Measurements from ENCODE around the gene RAP2A.
A peak's percentile ranks its signal among the peaks of the same experiment; 100 is the strongest.

RAP2A gene

GRCh38 chr13:97403893-97404750 lies 29.8 kb upstream of the RAP2A start:
- H3K4me3 ChIP-seq (ENCODE audit: low read length), result no peak overlapping the region
- DNase-seq (ENCODE audit: low read depth), result no peak
- TF ChIP-seq, protein P1, sequence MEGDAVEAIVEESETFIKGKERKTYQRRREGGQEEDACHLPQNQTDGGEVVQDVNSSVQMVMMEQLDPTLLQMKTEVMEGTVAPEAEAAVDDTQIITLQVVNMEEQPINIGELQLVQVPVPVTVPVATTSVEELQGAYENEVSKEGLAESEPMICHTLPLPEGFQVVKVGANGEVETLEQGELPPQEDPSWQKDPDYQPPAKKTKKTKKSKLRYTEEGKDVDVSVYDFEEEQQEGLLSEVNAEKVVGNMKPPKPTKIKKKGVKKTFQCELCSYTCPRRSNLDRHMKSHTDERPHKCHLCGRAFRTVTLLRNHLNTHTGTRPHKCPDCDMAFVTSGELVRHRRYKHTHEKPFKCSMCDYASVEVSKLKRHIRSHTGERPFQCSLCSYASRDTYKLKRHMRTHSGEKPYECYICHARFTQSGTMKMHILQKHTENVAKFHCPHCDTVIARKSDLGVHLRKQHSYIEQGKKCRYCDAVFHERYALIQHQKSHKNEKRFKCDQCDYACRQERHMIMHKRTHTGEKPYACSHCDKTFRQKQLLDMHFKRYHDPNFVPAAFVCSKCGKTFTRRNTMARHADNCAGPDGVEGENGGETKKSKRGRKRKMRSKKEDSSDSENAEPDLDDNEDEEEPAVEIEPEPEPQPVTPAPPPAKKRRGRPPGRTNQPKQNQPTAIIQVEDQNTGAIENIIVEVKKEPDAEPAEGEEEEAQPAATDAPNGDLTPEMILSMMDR (conservative IDR thresholded peaks at IDR 0.05; ENCODE audit: low read length), result no peak

- H3K4me3 ChIP-seq (ENCODE audit: low read length), result no peak overlapping the region
- no peak for DNase-seq (ENCODE audit: low read depth)
- TF ChIP-seq, protein P1 (conservative IDR thresholded peaks at IDR 0.05; ENCODE audit: low read length), result no peak
Observed at GRCh38 chr13:97407540-97407939, 26.4 kb upstream of the RAP2A start.

DNA sequence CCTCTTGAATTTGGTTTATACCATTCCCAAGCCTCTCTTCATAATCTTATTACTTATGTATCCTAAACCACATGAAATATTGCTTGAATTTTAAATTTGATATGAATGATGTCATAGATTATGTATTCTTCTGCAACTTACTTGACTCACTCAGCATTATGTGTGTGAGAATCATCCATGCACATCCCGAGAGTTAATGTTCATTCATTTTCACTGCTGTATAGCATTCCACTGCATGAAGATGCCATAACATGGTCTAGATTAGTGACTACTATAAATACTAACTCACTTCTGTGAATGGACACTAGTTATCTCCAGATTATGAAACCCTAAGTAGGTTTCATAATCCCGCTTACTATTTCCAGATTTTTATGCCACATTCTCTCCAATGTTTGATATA lies 25.0 kb upstream of the RAP2A start:
- TF ChIP-seq, protein P1 (conservative IDR thresholded peaks at IDR 0.05; ENCODE audit: low read length), result no peak
- H3K4me3 ChIP-seq (ENCODE audit: low read length), result no peak overlapping the region
- DNase-seq (ENCODE audit: low read depth), result no peak

DNA sequence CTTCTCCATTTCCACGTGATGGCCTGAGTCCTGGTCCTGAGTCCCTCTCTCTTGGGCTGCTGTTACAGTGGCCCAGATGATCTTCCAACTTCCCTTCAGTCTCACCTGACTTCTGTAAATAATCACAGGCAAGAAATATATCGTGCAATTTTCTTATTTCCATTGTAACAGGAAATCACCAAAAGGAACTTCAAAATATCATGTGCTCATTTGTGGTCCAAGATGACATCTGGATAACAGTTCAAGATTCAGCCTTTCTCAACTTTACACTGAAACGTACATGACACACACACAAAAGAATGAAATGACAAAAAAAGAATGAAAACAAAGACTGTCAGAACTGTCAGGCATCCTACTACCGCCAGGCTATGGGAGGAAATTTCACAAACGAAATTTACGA lies 22.0 kb upstream of the RAP2A start:
- no peak overlapping the region for H3K4me3 ChIP-seq (ENCODE audit: low read length)
- peak; percentile 90 for DNase-seq (ENCODE audit: low read depth)
- TF ChIP-seq, protein P1 (conservative IDR thresholded peaks at IDR 0.05; ENCODE audit: low read length), result peak; percentile 30

DNA sequence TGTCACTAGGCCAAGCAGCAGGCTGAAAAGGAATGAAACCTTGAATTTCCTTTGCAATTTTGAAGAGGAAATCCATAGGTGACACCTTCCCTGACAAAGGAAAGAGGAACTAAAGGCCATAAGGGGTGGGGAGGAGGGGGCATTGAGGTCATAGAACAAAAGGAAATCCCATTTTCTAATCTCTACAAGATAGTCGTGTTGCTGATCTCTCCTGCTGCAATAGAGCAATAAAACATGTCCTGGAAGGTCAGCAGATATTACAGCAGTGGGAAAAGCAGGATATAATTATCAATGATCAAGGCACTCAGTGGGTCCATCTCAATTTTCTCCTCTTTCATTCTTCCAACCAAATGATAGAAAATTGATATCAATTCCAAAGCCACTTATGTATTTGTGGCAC lies 20.3 kb upstream of the RAP2A start:
- DNase-seq (ENCODE audit: low read depth), result no peak
- H3K4me3 ChIP-seq (ENCODE audit: low read length), result no peak overlapping the region
- TF ChIP-seq, protein P1 (conservative IDR thresholded peaks at IDR 0.05; ENCODE audit: low read length), result no peak

GRCh38 chr13:97414392-97414791 lies 19.6 kb upstream of the RAP2A start:
- TF ChIP-seq, protein P1 (conservative IDR thresholded peaks at IDR 0.05; ENCODE audit: low read length), result no peak
- no peak for DNase-seq (ENCODE audit: low read depth)
- no peak overlapping the region for H3K4me3 ChIP-seq (ENCODE audit: low read length)

DNA sequence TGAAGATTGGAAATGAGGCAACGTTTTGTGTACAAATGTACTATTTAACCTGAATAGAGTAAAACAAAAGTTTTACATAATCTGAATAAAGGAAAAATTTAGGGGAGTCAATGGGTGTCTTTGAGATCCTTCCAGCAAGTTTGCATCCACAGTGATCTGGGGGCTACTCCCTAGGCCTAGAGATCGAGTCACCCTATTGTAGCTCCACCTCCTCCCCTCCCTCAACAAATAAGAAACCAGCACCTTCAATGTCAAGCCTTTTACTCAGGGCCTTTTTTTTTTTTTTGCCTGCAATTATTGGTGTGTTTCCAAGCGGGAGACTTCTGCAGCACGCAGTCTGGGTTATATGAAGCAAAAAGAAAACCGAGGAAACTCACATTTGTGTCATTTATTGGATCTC lies 16.3 kb upstream of the RAP2A start:
- DNase-seq (ENCODE audit: low read depth), result no peak
- H3K4me3 ChIP-seq (ENCODE audit: low read length), result no peak overlapping the region
- TF ChIP-seq, protein P1 (conservative IDR thresholded peaks at IDR 0.05; ENCODE audit: low read length), result no peak

All from AG10803 (cell line).